ENCODE data around the gene CEP85L. TPM values are rescaled to one million over a fixed set of nuclear protein-coding genes. Genes with fewer than 3 reads are reported as not detected.

Gene CEP85L
- total RNA-seq, 4 donors from 2014 or later: 15.6 to 22.8 (median 21.9) TPM

DNA sequence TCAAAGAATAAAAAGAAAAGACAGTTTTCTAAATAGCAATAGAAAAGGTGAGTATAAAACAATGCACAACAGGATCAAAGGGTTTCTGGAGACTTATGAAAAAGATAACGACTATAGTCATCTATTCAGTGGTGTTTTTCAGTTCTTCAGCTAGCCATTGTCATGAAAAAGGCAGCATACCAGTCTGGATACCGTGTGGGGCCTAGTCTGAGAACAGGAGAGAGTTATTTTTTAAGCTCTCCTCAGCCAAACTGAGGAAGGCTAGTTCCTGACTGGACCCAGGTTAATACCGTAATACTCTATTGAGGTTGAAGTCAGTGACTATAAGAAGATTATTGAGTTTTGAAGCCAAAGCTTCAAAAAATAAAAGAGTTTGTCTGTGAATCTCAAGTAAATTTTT lies 53.8 kb downstream of the CEP85L start:
- DNase-seq: no peak
- H3K36me3 ChIP-seq: no peaks in the 10 kb centered on the region
- in situ Hi-C loops (cut with MboI; ENCODE audit: low sequenced_read_pairs in 4 of 4) (loop anchor here in 1 of 4 donors (25.0 kb wide), 1 partner anchor 310 kb away; no protein-coding TSS in a partner anchor), intact Hi-C loops (cut with DNase I; ENCODE audit: low total_unique reads) (no loop called here)
- peaks cover 41 to 49% of the 10 kb centered on the region in 2 donors for H3K4me1 ChIP-seq
- H3K27ac ChIP-seq: peak overlapping the region; percentile 4 to 62 (median 44)
- ATAC-seq: no peak
- H3K27me3 ChIP-seq: no peaks in the 10 kb centered on the region
- TF ChIP-seq, protein P1, sequence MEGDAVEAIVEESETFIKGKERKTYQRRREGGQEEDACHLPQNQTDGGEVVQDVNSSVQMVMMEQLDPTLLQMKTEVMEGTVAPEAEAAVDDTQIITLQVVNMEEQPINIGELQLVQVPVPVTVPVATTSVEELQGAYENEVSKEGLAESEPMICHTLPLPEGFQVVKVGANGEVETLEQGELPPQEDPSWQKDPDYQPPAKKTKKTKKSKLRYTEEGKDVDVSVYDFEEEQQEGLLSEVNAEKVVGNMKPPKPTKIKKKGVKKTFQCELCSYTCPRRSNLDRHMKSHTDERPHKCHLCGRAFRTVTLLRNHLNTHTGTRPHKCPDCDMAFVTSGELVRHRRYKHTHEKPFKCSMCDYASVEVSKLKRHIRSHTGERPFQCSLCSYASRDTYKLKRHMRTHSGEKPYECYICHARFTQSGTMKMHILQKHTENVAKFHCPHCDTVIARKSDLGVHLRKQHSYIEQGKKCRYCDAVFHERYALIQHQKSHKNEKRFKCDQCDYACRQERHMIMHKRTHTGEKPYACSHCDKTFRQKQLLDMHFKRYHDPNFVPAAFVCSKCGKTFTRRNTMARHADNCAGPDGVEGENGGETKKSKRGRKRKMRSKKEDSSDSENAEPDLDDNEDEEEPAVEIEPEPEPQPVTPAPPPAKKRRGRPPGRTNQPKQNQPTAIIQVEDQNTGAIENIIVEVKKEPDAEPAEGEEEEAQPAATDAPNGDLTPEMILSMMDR (IDR thresholded peaks at IDR 0.05 in 4 of 5, conservative IDR thresholded peaks at IDR 0.05 in 1 of 5): no peak
- no peaks in the 10 kb centered on the region for H3K9me3 ChIP-seq
- no peak overlapping the region for H3K4me3 ChIP-seq

DNA sequence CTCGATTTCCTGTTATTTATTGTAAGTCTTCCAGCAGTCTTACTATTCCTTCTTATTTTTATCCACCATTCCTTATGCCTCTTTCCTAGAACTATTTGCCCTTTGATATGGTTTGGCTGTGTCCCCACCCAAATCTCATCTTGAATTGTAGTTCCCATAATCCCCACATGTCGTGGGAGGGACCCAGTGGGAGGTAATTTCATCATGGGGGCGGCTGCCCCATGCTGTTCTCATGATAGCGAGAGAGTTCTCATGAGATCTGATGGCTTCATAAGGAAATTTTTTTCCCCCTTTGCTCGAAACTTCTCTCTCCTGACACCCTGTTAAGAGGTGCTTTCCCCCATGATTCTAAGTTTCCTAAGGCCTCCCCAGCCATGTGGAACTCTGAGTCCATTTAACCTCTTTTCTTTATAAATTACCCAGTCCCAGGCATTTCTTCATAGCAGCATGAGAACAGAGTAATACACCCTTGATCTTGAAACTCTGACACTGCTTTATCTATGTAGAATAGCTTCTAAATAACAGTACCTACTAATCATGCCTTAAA lies 54.5 kb downstream of the CEP85L start:
- in situ Hi-C loops (cut with MboI; ENCODE audit: low sequenced_read_pairs in 4 of 4): loop anchor here in 1 of 4 donors (25.0 kb wide), 1 partner anchor 310 kb away; no protein-coding TSS in a partner anchor
- no peak for ATAC-seq
- H3K9me3 ChIP-seq: no peaks in the 10 kb centered on the region
- H3K36me3 ChIP-seq: no peaks in the 10 kb centered on the region
- intact Hi-C loops (cut with DNase I; ENCODE audit: low total_unique reads): no loop called here
- no peaks in the 10 kb centered on the region for H3K27me3 ChIP-seq
- TF ChIP-seq POLR2A (IDR thresholded peaks at IDR 0.05): no peak
- TF ChIP-seq, protein P1 (IDR thresholded peaks at IDR 0.05 in 4 of 5, conservative IDR thresholded peaks at IDR 0.05 in 1 of 5): no peak
- peaks cover 48 to 54% of the 10 kb centered on the region in 2 donors for H3K4me1 ChIP-seq
- DNase-seq: no peak
- H3K4me3 ChIP-seq: no peak overlapping the region
- peak overlapping the region in 2 of 4 donors; percentile 7 to 40 for H3K27ac ChIP-seq

DNA sequence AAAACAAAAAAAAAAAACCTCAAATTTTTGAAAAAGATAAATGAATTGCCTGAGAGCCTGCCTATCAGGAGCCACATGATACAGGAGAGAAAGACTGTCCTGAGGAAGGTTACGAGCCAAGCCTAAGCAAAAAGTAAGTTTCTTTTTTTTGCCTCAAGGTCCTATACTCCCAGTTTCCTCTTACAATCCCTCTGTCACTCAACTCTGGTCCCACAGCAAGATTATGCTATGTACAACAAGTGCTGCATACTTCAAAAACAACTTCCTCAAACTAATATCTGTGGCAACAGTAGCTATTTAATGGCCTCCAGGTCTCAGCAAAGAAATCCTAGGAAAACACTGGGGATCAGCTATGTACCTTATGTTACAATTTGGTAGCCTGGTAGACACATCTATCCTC lies 56.5 kb downstream of the CEP85L start:
- Histone ChIP-seq H3K27me3 (no peaks in the 10 kb centered on the region), H3K27ac (peak overlapping the region in 1 of 4 donors; percentile 32), H3K4me1 (peaks cover 66 to 74% of the 10 kb centered on the region in 2 donors), H3K4me3 (no peak overlapping the region), H3K36me3 (no peaks in the 10 kb centered on the region), H3K9me3 (no peaks in the 10 kb centered on the region)
- intact Hi-C loops (cut with DNase I; ENCODE audit: low total_unique reads) (no loop called here), in situ Hi-C loops (cut with MboI; ENCODE audit: low sequenced_read_pairs in 4 of 4) (loop anchor here in 1 of 4 donors (25.0 kb wide), 1 partner anchor 308 kb away; no protein-coding TSS in a partner anchor)
- peak in 1 of 2 donors; percentile 31 for ATAC-seq
- TF ChIP-seq POLR2A (IDR thresholded peaks at IDR 0.05): no peak
- TF ChIP-seq, protein P1 (IDR thresholded peaks at IDR 0.05 in 4 of 5, conservative IDR thresholded peaks at IDR 0.05 in 1 of 5): no peak
- no peak for DNase-seq

DNA sequence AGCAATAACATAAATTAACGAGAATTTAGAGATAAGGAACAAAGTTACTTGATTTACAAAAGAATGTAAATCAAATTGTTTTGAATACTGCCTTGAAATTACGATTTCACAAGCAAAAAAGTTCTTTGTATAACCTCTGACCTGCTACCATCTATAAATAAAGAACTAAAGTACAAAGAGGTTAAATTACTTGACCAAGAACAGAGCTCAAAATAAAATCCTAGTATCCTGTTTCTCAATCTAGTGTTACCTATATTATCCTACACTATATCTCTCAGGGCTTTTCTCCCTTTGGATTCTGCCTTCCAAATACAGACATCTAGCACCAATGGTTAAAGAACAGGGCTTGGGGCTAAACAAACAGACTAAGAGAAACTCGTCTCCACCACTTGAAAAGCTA lies 59.5 kb downstream of the CEP85L start:
- Histone ChIP-seq H3K4me3 (peak overlapping the region in 1 of 4 donors; percentile 3), H3K9me3 (no peaks in the 10 kb centered on the region), H3K36me3 (no peaks in the 10 kb centered on the region), H3K4me1 (peaks cover 72 to 75% of the 10 kb centered on the region in 2 donors), H3K27me3 (no peaks in the 10 kb centered on the region), H3K27ac (peak overlapping the region; percentile 47 to 71 (median 56))
- ATAC-seq (peak; percentile 55 to 70), DNase-seq (no peak)
- intact Hi-C loops (cut with DNase I; ENCODE audit: low total_unique reads): no loop called here
- TF ChIP-seq, protein P1 (IDR thresholded peaks at IDR 0.05 in 4 of 5, conservative IDR thresholded peaks at IDR 0.05 in 1 of 5): no peak
- no peak for TF ChIP-seq POLR2A (IDR thresholded peaks at IDR 0.05)
- in situ Hi-C loops (cut with MboI; ENCODE audit: low sequenced_read_pairs in 4 of 4): loop anchor here in 1 of 4 donors (25.0 kb wide), 1 partner anchor 305 kb away; no protein-coding TSS in a partner anchor

Measured in gastrocnemius medialis (tissue), 4 donors.